Measurements from ENCODE around the gene WSCD2. TPM values are rescaled to one million over a fixed set of nuclear protein-coding genes. Genes with fewer than 3 reads are reported as not detected.

WSCD2 gene
- total and polyA plus RNA-seq, 12 donors = 0.01 to 2.8 (median 0.44) TPM; not detected in 3

DNA sequence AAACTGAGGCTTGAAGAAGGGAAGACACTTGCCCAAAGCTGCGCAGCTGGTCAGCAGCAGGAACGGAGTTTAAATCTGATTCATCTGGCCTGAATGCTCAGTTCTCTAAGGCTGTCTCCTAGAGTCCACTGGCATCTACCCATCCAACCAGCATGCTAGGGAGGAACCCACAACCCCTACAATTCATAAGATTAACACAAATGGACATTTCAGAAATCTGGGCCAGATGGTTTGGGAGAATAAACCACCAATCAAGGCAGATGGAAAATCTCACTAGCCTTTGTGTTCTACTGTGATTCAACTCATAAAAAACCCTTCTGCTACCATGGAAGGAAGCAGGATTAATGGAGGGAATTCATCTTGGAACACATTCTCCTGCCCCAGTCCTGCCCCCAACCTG is 67.8 kb downstream of the WSCD2 start:
- TF ChIP-seq, protein P1, sequence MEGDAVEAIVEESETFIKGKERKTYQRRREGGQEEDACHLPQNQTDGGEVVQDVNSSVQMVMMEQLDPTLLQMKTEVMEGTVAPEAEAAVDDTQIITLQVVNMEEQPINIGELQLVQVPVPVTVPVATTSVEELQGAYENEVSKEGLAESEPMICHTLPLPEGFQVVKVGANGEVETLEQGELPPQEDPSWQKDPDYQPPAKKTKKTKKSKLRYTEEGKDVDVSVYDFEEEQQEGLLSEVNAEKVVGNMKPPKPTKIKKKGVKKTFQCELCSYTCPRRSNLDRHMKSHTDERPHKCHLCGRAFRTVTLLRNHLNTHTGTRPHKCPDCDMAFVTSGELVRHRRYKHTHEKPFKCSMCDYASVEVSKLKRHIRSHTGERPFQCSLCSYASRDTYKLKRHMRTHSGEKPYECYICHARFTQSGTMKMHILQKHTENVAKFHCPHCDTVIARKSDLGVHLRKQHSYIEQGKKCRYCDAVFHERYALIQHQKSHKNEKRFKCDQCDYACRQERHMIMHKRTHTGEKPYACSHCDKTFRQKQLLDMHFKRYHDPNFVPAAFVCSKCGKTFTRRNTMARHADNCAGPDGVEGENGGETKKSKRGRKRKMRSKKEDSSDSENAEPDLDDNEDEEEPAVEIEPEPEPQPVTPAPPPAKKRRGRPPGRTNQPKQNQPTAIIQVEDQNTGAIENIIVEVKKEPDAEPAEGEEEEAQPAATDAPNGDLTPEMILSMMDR (IDR thresholded peaks at IDR 0.05) = no peak
- Histone ChIP-seq H3K27me3 (peaks cover 0 to 14% (median 3%) of the 10 kb centered on the region in 7 donors), H3K36me3 (no peaks in the 10 kb centered on the region), H3K4me1 (no peaks in the 10 kb centered on the region), H3K9me3 (no peaks in the 10 kb centered on the region), H3K4me3 (no peak overlapping the region), H3K27ac (no peak overlapping the region)
- intact Hi-C loops (cut with DNase I) = loop anchor here in 4 of 10 donors (10.0 kb wide), 2 partner anchors 202 to 522 kb away; no protein-coding TSS in a partner anchor
- DNase-seq (no peak), ATAC-seq (no peak)
- WGBS, 2 donors = 90 to 95% methylated on average over 2 of the region's 2 CpGs

DNA sequence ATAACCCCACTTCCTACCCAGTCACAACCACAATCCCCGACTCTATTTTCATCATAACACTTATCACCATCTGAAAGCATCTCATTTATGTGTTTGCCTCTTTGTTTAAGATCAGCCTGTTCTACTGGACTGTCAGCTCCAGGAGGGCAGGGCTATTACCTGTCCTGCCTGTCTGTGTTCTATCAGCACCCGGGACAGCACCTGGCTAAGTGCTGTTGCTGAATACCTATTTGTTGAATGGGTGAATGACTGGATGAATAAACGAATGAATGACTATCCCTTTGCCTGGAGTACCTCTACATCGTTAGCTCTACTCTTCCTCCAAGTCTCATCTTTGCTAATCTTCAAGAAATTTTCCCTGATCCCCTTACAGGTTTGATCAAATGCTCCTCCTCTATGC is 69.0 kb downstream of the WSCD2 start:
- 49 to 56% methylated on average over 4 of the region's 4 CpGs for WGBS, 2 donors
- TF ChIP-seq, protein P1 (IDR thresholded peaks at IDR 0.05) = no peak
- Histone ChIP-seq H3K27me3 (peaks cover 0 to 17% (median 3%) of the 10 kb centered on the region in 7 donors), H3K36me3 (no peaks in the 10 kb centered on the region), H3K9me3 (peaks cover 0 to 6% (median 0%) of the 10 kb centered on the region in 11 donors), H3K27ac (no peak overlapping the region), H3K4me1 (no peaks in the 10 kb centered on the region), H3K4me3 (no peak overlapping the region)
- ATAC-seq = no peak
- no peak for DNase-seq
- intact Hi-C loops (cut with DNase I) = loop anchor here in 4 of 10 donors (10.0 kb wide), 2 partner anchors 203 to 523 kb away; no protein-coding TSS in a partner anchor

DNA sequence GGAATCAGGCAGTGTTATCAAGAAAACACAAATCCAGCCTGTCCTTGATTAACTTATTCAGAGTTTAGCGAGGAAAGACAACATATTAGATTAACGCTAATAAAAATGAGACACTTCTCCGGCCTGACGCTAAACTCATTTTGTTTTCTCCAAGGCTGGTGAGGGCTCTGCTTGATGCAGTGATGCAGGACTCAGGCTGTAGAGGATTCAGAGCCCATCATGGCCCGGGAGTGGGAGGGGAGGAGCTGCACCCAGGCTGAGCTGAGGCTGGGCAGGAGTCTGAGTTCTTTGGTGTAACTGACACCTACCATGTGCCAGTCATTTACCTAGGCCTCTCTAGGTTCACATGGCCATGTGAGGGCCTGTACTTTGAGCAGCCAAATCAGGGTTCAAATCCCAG is 70.0 kb downstream of the WSCD2 start:
- Histone ChIP-seq H3K9me3 (peaks cover 0 to 16% (median 0%) of the 10 kb centered on the region in 11 donors), H3K27ac (no peak overlapping the region), H3K36me3 (no peaks in the 10 kb centered on the region), H3K27me3 (peaks cover 0 to 19% (median 3%) of the 10 kb centered on the region in 7 donors), H3K4me3 (no peak overlapping the region), H3K4me1 (no peaks in the 10 kb centered on the region)
- TF ChIP-seq, protein P1 (IDR thresholded peaks at IDR 0.05) = no peak
- intact Hi-C loops (cut with DNase I) = loop anchor here in 4 of 10 donors (10.0 kb wide), 2 partner anchors 204 to 524 kb away; no protein-coding TSS in a partner anchor
- DNase-seq (no peak), ATAC-seq (no peak)
- 75 to 81% methylated on average over 5 of the region's 5 CpGs for WGBS, 2 donors

DNA sequence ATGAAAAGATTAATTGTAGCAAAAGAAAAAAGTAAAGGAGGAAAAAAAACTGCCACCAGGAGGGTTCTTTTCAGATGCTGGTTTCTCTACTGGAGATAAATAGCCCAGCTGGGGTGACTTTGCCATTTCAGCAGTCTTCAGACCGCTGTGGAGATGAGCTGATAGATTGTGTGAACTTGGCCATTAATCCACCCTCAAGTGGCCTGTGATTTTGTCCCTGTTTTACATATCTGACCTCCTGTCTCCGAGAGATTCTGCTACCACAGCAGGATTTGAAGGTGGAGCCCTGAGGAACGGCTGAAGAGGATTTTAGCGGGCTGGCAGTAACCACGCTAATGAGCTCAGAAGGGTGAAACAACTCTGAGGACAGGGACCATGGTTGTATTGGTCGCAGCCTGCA is 72.7 kb downstream of the WSCD2 start:
- Histone ChIP-seq H3K9me3 (peaks cover 0 to 19% (median 0%) of the 10 kb centered on the region in 11 donors), H3K27me3 (peaks cover 0 to 21% (median 3%) of the 10 kb centered on the region in 7 donors), H3K4me1 (no peaks in the 10 kb centered on the region), H3K36me3 (no peaks in the 10 kb centered on the region), H3K4me3 (no peak overlapping the region), H3K27ac (no peak overlapping the region)
- DNase-seq (no peak), ATAC-seq (no peak)
- WGBS, 2 donors = 25 to 34% methylated on average over 6 of the region's 6 CpGs
- TF ChIP-seq, protein P1 (IDR thresholded peaks at IDR 0.05) = no peak
- intact Hi-C loops (cut with DNase I) = no loop called here

Data from heart right ventricle (tissue), 16 donors.